ENCODE data around the gene U2AF2.
"Not testable (repeated sequence)": the region's sequence is repeated elsewhere in the genome, so short reads cannot be mapped to it uniquely, and the experiment has no call there.

U2AF2 gene

DNA sequence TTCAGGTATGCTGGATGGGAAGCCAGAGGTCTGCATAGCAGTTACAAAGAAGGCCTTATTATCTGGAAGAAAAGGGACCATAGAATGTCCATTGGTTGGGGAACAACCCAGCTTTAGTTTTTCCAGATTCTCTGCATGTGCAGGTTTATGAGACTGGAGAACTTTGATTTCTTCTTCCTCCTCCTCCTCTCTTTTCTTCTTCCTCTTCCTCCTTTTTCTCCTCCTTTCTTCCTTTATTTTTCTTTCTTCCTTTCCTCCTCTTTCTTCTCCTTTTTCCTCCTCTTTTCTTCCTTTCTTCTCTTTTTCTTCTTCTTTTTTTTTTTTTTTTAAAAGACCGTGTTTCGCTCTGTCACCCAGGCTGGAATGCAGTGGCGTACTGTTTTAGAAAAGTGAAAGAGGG is 51.1 kb downstream of the U2AF2 start:
- no peak for DNase-seq (ENCODE audit: low read depth, low spot score)

DNA sequence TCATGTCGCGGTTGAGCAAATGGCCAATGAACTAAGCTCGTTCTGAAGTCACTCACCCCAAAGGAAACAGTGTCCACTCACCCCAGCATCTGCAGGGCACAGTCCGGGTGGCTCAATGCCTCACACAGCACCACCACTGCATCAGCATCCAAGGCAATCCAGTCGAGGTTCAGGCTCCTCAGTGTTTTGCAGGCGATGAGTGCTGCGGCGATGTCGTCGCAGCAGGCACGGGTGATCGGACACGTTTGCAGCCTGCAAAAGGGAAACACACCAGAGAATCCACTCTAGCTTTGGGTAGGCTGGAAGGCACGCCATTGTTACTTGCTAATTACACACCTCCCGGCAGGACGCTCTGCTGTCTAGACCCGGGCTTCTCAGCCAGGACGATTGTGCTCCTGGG is 56.9 kb downstream of the U2AF2 start:
- DNase-seq (ENCODE audit: low read depth, low spot score), result no peak

DNA sequence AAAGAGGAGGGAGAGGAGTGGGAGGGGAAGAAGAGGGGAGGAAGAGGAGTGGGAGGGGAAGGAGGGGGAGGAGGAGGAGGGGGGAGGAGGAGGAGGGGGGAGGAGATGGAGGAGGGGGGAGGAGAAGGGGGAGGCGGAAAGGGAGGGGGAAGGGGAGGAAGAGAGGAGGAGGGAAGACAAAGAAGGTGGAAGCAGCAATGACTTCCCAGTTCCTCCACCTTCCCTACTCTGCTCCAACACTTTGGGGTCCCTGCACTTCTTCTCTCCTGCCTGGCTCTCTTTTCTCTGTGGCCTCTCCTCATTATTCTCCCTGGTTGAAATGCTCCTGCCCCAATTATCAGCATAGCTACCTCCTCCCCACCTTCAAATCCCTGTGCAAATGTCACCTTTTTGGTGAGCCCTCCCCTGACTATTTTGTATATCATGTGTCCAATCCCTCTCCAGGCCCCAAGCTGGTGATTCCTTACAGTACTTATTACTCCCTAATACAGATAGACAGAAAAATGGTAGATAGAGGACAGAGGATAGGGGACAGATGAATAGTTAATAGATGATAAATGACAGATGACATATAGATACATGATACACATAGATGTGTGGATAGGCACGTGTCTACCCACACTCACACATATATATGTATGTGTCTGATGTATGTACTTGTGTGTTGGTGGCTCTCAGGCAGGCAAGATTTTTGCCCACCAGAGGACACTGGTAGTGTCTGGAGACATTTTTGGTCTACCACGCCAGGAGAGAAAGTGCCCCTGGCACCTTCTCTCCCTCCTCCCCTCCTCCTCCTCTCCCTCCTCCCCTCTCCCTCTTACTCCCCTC is 58.2 kb downstream of the U2AF2 start:
- no peak for DNase-seq (ENCODE audit: low read depth, low spot score)

DNA sequence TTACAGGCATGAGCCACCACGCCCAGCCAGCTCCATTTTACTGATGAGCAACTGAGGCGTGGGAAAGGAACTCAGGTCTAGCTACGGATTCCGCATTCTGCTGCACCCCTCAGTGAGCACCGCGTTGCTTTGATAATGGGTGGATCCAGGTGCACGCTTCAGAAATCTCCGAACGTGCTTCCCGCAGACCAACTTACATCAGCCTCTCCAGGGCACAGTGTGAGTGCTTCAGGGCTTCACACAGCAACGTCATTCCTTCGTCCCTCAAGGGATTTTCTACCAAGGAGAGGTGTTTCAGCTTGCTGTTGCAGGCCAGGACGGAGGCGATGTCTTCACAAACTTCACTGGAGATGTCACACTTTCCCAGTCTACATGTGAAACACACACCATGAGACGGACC is 61.7 kb downstream of the U2AF2 start:
- no peak for DNase-seq (ENCODE audit: low read depth, low spot score)

DNA sequence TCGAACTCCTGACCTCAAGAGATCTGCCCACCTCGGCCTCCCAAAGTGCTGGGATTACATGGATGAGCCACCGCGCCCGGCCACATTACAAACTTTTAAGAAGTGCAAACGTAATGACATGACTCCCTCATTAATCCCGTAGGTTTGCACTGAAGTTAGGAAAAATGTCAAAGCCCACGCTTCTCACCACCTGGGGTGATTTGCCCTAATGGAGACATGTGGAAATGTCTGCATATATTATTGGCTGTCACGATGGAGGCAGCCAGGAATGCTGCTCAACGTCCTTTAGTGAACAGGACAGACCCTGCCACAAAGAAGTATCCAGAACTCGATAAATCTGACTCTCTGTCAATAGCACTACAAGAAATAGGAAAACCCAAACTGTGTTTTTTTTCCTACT is 62.4 kb downstream of the U2AF2 start:
- no peak for DNase-seq (ENCODE audit: low read depth, low spot score)

DNA sequence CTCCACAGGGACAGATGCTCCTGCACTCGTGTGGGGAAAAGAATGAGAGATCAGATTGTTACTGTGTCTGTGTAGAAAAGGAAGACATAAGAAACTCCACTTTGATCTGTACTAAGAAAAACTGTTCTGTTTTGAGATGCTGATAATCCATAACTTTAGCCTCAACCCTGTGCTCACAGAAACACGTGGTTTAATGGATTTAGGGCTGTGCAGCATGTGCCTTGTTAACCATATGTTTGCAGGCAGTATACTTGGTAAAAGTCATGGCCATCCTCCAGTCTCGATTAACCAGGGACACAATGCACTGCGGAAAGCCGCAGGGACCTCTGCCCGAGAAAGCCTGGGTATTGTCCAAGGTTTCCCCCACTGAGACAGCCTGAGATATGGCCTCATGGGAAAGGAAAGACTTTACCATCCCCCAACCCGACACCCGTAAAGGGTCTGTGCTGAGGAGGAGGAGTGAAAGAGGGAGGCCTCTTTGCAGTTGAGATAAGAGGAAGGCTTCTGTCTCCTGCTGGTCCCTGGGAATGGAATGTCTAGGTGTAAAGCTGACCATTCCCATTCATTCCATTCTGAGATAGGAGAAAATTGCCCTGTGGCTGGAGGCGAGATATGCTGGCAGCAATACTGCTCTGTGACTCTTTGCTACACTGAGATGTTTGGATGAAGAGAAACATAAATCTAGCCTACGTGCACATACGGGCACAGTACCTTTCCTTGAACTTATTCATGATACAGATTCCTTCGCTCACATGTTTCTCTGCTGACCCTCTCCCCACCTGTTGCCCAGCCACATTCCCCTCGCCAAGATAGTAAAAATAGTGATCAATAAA is 63.3 kb downstream of the U2AF2 start:
- DNase-seq (ENCODE audit: low read depth, low spot score), result not testable (repeated sequence)

DNA sequence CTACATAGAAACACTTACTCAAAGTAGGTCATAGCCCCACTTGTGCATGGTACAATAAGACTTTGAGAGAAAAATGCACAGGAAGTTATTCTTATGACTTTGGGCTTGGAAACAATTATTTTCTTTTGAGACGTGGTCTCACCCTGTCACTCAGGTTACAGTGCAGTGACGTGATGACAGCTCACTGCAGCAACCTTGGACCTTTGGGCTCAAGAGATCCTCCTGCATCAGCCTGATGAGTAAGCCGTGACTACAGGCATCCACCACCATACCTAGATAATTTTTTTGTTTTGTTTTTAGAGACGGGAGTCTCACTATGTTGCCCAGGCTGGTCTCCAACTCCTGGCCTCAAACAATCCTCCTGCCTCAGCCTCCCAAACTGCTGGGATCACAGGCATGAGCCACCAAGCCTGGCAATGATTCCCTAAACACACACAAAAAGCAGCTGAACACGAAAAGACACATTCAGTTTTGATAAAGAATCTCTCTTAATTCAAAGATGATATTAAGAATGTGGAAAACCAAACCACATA is 65.4 kb downstream of the U2AF2 start:
- no peak for DNase-seq (ENCODE audit: low read depth, low spot score)

DNA sequence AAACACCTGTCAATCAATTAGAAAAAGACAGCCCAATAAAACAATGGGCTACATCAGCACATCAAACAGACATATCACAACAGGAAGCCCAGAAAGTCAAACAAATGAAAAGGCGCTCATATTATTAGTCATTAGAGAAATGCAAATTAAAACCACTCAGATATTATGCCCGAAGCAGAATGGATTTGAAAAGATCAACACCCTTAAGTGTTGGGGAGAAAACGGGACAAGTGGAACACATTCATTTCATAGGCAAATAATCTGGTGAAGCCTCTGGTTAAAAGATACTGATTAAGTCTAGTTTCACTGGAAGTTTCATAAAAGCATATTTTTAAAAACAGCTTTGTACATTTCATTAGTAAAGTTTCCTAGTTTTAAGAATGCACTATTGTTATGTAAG is 66.0 kb downstream of the U2AF2 start:
- no peak for DNase-seq (ENCODE audit: low read depth, low spot score)

DNA sequence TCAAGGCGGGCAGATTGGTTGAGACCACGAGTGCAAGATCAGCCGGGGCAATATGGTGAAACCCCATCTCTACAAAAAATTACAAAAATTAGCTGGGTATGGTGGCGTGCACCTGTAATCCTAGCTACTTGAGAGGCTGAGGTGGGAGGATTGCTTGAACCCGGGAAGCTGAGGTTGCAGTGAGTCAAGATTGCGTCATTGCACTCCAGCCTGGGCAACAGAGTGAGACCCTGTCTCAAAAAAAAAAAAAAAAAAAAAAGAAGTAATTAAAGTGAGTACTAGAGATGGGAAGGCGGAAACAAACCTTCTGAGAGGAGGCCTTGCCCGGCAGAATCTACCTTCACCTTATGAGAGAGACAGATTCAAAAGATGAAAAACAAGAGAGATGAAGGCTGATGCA is 68.7 kb downstream of the U2AF2 start:
- DNase-seq (ENCODE audit: low read depth, low spot score), result no peak

All from iPS DF 19.7 (cell line).